Measurements from ENCODE around the gene TNFSF8.

Gene TNFSF8, protein sequence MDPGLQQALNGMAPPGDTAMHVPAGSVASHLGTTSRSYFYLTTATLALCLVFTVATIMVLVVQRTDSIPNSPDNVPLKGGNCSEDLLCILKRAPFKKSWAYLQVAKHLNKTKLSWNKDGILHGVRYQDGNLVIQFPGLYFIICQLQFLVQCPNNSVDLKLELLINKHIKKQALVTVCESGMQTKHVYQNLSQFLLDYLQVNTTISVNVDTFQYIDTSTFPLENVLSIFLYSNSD

DNA sequence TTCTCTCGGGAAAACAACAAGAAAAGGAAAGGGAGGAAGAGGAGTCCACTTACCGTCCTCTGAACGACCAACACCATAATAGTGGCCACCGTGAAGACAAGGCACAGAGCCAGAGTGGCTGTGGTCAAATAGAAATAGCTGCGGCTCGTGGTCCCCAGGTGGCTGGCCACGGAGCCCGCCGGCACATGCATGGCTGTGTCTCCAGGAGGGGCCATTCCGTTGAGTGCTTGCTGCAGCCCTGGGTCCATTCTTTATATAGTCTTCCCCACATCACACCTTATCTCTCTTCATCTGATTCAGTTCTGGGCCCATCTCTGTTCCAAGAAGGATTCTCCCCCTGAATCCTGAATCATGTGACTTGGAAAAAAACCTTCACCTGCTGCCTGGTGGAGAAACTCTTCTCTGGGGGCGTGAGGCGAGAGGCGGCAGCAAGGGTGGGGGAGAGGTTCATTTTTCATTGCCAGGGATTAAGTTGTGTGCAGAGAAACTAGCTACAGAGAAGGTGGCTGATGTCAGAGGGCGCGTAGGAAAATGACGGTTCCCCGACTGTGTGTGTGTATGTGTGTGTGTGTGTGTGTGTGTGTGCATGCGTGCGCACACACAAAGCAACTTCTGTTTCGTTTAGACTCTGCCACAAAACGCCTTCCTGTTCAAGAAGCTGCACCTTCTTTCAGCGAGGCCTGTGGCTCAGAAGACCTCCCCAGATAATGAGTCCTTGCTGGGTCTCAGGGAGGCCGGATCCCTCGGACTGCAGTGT lies at the start of gene TNFSF8:
TNFSF8 (minus strand) TSS at position 536 of the 757 bp plus-strand sequence; CDS start at position 248, 288 bp downstream.
- peak; percentile 27 for DNase-seq (ENCODE audit: extremely low spot score)
- ChIA-PET CTCF (interaction anchor here (1.8 to 2.8 kb wide), 3 partner anchors 12 to 20 kb away, joined by 9 to 20 read pairs (median 10); no protein-coding TSS in a partner anchor), POLR2A (no interaction called here)
- TF ChIP-seq, protein P1, sequence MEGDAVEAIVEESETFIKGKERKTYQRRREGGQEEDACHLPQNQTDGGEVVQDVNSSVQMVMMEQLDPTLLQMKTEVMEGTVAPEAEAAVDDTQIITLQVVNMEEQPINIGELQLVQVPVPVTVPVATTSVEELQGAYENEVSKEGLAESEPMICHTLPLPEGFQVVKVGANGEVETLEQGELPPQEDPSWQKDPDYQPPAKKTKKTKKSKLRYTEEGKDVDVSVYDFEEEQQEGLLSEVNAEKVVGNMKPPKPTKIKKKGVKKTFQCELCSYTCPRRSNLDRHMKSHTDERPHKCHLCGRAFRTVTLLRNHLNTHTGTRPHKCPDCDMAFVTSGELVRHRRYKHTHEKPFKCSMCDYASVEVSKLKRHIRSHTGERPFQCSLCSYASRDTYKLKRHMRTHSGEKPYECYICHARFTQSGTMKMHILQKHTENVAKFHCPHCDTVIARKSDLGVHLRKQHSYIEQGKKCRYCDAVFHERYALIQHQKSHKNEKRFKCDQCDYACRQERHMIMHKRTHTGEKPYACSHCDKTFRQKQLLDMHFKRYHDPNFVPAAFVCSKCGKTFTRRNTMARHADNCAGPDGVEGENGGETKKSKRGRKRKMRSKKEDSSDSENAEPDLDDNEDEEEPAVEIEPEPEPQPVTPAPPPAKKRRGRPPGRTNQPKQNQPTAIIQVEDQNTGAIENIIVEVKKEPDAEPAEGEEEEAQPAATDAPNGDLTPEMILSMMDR (IDR thresholded peaks at IDR 0.05; ENCODE audit: control extremely low read depth, extremely low read depth, low read depth, missing control alignments), result no peak

DNA sequence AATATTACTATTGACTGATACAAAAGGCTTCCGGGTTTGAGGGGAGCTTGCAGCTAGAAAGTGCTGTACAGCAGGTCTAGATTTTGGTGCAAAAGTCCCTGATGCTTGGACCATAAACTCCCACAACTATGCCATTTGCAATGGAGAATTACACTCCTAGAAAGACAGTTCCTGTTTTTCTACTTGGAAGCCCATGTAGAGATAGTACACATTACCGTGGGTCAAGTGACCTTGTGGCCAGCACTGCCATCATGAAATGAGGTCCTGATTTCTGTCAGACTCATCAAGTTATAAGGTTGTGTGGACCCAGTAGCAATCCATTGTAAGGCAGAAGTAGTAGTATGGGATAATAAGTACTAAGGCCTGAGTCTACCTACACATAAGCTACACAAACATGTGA lies 42.8 kb upstream of the TNFSF8 start:
- no peak for DNase-seq (ENCODE audit: extremely low spot score)
- CTCF ChIA-PET, result interaction anchor here (0.8 to 1.3 kb wide), 4 partner anchors 9 to 292 kb away, joined by 3 to 4 read pairs (median 3); no protein-coding TSS in a partner anchor
- POLR2A ChIA-PET, result no interaction called here
- TF ChIP-seq, protein P1 (IDR thresholded peaks at IDR 0.05; ENCODE audit: control extremely low read depth, extremely low read depth, low read depth, missing control alignments), result no peak

DNA sequence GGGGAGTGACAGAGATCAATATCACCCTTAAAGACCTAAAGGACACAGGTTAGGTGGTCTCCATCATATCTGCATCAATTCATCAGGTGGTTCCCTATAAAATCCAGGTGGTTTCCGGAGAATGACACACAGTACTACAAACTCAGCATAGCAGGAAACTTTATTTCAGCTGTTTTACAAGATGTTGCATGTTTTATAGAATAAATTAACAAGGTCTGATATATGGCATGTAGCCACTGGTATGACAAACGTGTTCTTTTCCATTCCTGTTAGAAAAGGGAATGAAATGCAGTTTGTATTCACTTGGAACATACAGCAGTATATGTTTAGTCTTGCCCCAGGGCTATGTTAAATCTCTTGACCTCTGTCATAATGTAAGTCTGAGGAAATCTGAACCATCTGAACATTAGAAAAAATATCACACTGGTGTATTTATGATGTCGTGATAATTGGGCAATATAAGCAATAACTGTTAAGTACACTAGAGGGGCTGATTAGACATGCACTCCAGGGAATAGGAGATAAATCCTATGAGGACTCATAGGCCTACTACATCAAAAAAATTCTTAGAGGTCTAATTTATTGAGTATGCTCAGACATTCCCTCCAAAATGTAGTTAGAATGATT lies 42.2 kb upstream of the TNFSF8 start:
- DNase-seq (ENCODE audit: extremely low spot score), result no peak
- TF ChIP-seq, protein P1 (IDR thresholded peaks at IDR 0.05; ENCODE audit: control extremely low read depth, extremely low read depth, low read depth, missing control alignments), result no peak
- CTCF ChIA-PET, result interaction anchor here (1.2 to 1.6 kb wide), 2 partner anchors 235 to 292 kb away, joined by 3 read pairs; no protein-coding TSS in a partner anchor
- POLR2A ChIA-PET, result no interaction called here

DNA sequence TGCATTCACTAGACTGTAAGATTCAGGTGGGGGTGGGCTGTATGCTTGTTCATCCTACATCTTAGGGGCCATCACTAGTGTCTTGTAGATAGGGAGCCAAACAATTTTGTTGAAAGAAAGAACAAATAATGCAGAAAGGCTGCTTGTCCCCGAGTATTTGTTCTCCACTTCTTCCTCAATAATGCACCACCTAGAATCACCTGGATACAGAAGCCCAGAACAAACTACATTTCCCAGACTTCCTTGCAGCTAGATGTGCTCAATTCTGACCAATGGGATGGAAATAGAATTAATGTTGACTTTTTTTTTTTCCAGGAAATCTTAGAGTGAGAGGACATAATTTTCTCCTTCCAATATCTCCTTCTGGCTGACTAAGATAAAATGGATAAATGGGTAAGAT lies 38.9 kb upstream of the TNFSF8 start:
- no peak for DNase-seq (ENCODE audit: extremely low spot score)
- ChIA-PET CTCF (interaction anchor here (1.3 to 1.5 kb wide), 2 partner anchors 10 to 45 kb away, joined by 4 to 7 read pairs; no protein-coding TSS in a partner anchor), POLR2A (no interaction called here)
- TF ChIP-seq, protein P1 (IDR thresholded peaks at IDR 0.05; ENCODE audit: control extremely low read depth, extremely low read depth, low read depth, missing control alignments), result no peak

DNA sequence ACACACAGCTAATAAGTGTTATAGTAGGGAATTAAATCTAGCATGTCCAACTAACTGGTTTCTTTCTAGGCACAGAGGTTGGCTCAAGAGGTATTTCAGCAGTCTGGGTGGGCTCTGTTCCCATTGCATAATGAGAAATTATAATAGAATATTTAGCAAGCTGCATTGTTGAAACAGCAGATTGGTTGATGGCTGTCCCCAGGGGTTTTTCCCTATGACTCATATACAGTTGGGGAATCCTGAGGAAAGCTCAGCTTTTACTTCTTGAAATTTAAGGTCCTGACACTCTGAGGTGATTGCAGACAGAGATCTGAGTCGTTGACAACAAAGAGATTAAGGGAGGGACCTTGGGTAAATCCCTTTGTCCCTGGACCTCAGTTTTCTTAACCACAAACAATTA lies 38.3 kb upstream of the TNFSF8 start:
- no peak for DNase-seq (ENCODE audit: extremely low spot score)
- POLR2A ChIA-PET, result no interaction called here
- TF ChIP-seq, protein P1 (IDR thresholded peaks at IDR 0.05; ENCODE audit: control extremely low read depth, extremely low read depth, low read depth, missing control alignments), result no peak
- CTCF ChIA-PET, result interaction anchor here (1.1 to 1.5 kb wide), 5 partner anchors 10 to 315 kb away, joined by 3 to 7 read pairs (median 4); no protein-coding TSS in a partner anchor

DNA sequence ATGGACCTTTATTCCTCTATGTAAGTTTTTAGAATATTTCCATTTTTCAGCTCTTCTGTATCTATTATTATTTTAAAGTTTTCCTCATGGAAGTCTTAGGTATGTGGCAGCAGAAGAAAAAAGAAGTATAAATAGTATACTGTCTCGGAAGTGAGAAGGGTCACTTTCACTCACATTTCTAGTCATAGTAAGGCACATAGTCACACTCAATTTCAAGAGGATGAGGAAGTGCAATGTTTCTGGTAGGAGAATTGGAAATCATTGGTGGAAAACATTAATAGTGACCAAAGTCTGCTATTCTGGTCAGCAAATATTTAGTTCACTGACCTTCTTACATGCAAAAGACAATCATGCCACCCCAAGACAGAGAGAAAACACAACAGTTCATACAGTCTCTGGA lies 35.2 kb upstream of the TNFSF8 start:
- CTCF ChIA-PET, result no interaction called here

More for the DNA sequence above, 35.2 kb upstream of the TNFSF8 start:
- DNase-seq (ENCODE audit: extremely low spot score), result no peak
- TF ChIP-seq, protein P1 (IDR thresholded peaks at IDR 0.05; ENCODE audit: control extremely low read depth, extremely low read depth, low read depth, missing control alignments), result no peak
- POLR2A ChIA-PET, result no interaction called here

All from GM10248 (cell line).